ENCODE data around the gene DCC.

The DCC gene

GRCh38 chr18:52610451-52611115 is 270.6 kb downstream of the DCC start:
- DNase-seq, result no peak

- no peak for DNase-seq
Measured at GRCh38 chr18:52612406-52612805, 272.4 kb downstream of the DCC start.

GRCh38 chr18:52615321-52615720 is 275.3 kb downstream of the DCC start:
- no peak for DNase-seq

GRCh38 chr18:52615943-52616342 is 275.9 kb downstream of the DCC start:
- no peak for DNase-seq

GRCh38 chr18:52617931-52618330 is 277.9 kb downstream of the DCC start:
- DNase-seq, result no peak

GRCh38 chr18:52620926-52621439 is 281.0 kb downstream of the DCC start:
- DNase-seq, result no peak

GRCh38 chr18:52624702-52625101 is 284.7 kb downstream of the DCC start:
- DNase-seq, result no peak

- DNase-seq, result no peak
Measured at GRCh38 chr18:52636536-52636935, 296.5 kb downstream of the DCC start.

GRCh38 chr18:52648201-52648600 is 308.2 kb downstream of the DCC start:
- DNase-seq, result no peak

GRCh38 chr18:52652391-52652790 is 312.4 kb downstream of the DCC start:
- no peak for DNase-seq

GRCh38 chr18:52657043-52657805 is 317.2 kb downstream of the DCC start:
- DNase-seq, result no peak

GRCh38 chr18:52667463-52668065 is 327.6 kb downstream of the DCC start:
- no peak for DNase-seq

- no peak for DNase-seq
Measured at GRCh38 chr18:52670896-52671295, 330.9 kb downstream of the DCC start.

GRCh38 chr18:52678034-52678433 is 338.0 kb downstream of the DCC start:
- no peak for DNase-seq

GRCh38 chr18:52678551-52678950 is 338.6 kb downstream of the DCC start:
- DNase-seq, result no peak

GRCh38 chr18:52679354-52679753 is 339.4 kb downstream of the DCC start:
- no peak for DNase-seq

GRCh38 chr18:52682260-52682659 is 342.3 kb downstream of the DCC start:
- no peak for DNase-seq

- DNase-seq, result no peak
Measured at GRCh38 chr18:52685316-52685715, 345.3 kb downstream of the DCC start.

GRCh38 chr18:52691841-52692240 is 351.8 kb downstream of the DCC start:
- DNase-seq, result no peak

- no peak for DNase-seq
Measured at GRCh38 chr18:52694804-52695203, 354.8 kb downstream of the DCC start.

- DNase-seq, result no peak
Measured at GRCh38 chr18:52700116-52700515, 360.1 kb downstream of the DCC start.

GRCh38 chr18:52700816-52701215 is 360.8 kb downstream of the DCC start:
- no peak for DNase-seq

- no peak for DNase-seq
Measured at GRCh38 chr18:52701219-52701935, 361.4 kb downstream of the DCC start.

Data from NCI-H187 (cell line).